Activated CD4-positive, alpha-beta memory T cell treated with anti-CD3 and anti-CD28 coated beads for 36 hours (primary cell): ENCODE measurements around the gene FAM234B. TPM values are rescaled to one million over a fixed set of nuclear protein-coding genes. Genes with fewer than 3 reads are reported as not detected.

Experiments
- CTCF ChIA-PET: fragments of 350-600 bp; sonication (Branson Sonifier 250); formaldehyde crosslinking; loops from one replicate; lab custom pipeline; 2021; ENCODE audit warnings: antibody characterized with exemption, inconsistent platforms; lab: Charles Lee
- POLR2A ChIA-PET: fragments of 350-600 bp; sonication (Branson Sonifier 250); formaldehyde crosslinking; loops from one replicate; lab custom pipeline; 2021; ENCODE audit warnings: antibody characterized with exemption; lab: Charles Lee
- DNase-seq: peaks from one replicate; pipeline ENCODE4 v3.0.0-alpha.2; 2020
- H3K27ac Mint-ChIP-seq: one replicate; pipeline ENCODE4 v1.8.0; 2021; ENCODE audit warnings: mixed read lengths
- H3K27me3 Mint-ChIP-seq: one replicate; pipeline ENCODE4 v1.8.0; 2021; ENCODE audit warnings: mixed read lengths
- H3K36me3 Mint-ChIP-seq: one replicate; pipeline ENCODE4 v1.8.0; 2021; ENCODE audit warnings: mixed read lengths
- H3K4me1 Mint-ChIP-seq: one replicate; pipeline ENCODE4 v1.8.0; 2021; ENCODE audit warnings: low read depth, mixed read lengths
- H3K4me3 Mint-ChIP-seq: one replicate; pipeline ENCODE4 v1.8.0; 2021; ENCODE audit warnings: mild to moderate bottlenecking, mixed read lengths
- H3K9me3 Mint-ChIP-seq: one replicate; pipeline ENCODE4 v1.8.0; 2021; ENCODE audit warnings: mixed read lengths
- intact Hi-C: fragments of 100-400 bp; cut with micrococcal nuclease; formaldehyde crosslinking; loops from one replicate; pipeline ENCODE4 v1.15.1; 2023
- total RNA-seq, 2 experiments: library from RNA; stranded (reverse); gene quantifications; one replicate each; pipeline ENCODE4 v1.2.3, GENCODE V29; 2021

FAM234B gene, protein sequence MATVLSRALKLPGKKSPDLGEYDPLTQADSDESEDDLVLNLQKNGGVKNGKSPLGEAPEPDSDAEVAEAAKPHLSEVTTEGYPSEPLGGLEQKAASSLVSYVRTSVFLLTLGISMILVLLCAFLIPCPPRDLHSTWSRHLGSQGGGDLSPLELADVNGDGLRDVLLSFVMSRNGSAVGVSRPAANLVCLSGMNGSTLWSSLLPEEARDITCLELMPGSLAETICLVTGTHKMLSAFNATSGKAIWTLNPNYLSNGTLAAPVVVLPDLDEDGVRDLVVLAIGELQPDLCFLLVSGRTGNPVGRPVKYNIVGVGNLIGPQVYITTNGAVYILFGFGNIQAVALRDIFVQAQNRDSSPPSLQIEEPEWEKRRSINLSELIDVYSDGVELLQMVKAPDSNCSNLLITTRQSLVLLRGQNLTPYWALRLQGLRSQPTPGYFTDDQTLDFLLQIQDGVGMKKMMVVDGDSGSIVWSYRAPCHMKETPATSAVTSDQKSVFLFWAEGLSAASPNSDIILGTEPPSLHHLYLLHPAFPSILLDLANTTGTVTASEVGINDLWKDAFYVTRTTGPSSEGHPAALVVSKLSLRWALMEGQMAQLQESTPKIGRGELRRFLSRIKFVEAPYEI
- 1 to 10 TPM; 6.8 TPM for total RNA-seq

DNA sequence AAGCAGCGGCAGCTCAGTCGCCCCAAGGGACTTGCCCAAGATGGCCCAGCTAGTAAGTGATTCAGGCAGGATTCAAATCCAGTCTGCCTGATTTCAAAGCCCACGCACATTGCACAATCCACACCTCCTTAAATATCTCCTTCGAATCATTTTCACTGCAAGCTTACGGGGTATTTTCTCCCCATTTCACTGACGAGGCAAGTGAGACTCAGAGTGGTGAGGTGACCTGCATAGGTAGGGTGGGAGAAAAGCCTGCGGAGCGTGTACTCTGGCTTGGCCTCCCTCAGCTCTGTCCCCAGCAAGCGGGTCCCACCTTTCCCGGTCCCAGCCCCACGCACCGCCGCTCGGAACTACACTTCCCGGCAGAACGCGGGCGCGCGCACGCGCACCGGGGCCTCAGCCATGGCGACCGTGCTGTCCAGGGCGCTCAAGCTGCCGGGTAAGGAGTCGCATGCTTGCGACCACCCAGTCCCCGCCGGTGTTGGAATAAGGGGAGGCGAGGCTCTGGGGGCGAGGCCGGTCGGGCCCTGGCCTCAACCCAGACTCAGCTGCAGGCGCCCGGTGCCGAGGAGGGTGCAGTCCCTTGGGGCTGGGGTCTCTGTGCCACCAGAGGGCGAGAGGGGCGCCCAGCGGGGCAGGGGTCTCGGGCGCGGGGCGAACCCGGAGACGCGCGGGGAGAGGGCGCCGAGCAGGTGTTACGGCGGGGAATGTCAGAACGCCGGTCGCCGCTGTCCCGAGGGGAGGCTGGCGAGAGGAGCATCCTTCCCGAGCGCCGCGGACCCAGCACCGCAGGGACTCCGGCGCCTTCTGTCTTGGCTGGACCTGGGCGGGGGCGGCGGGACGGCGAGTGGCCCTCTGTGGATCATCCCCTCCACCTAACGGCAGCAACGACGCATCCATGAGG, at the start of gene FAM234B:
Gene FAM234B (plus strand): TSS at position 380 of the 904 bp plus-strand sequence. CDS start 23 bp downstream, at position 403.
- peaks cover 3% of the 10 kb centered on the region for H3K27me3 Mint-ChIP-seq
- peaks cover 25% of the 10 kb centered on the region for H3K4me1 Mint-ChIP-seq
- intact Hi-C loops = no loop called here
- H3K36me3 Mint-ChIP-seq = peaks cover 3% of the 10 kb centered on the region
- CTCF ChIA-PET = interaction anchor here (0.6 to 5.6 kb wide), 8 partner anchors 9 to 1123 kb away, joined by 3 to 32 read pairs (median 4); no protein-coding TSS in a partner anchor
- DNase-seq = peak; percentile 78
- no peak within 1 kb of the TSS for H3K27ac Mint-ChIP-seq
- peaks cover 4% of the 10 kb centered on the region for H3K9me3 Mint-ChIP-seq
- H3K4me3 Mint-ChIP-seq = peak within 1 kb of the TSS; percentile 80
- POLR2A ChIA-PET = interaction anchor here (0.7 to 1.6 kb wide), 3 partner anchors 57 to 166 kb away, joined by 3 to 4 read pairs (median 3); no protein-coding TSS in a partner anchor

DNA sequence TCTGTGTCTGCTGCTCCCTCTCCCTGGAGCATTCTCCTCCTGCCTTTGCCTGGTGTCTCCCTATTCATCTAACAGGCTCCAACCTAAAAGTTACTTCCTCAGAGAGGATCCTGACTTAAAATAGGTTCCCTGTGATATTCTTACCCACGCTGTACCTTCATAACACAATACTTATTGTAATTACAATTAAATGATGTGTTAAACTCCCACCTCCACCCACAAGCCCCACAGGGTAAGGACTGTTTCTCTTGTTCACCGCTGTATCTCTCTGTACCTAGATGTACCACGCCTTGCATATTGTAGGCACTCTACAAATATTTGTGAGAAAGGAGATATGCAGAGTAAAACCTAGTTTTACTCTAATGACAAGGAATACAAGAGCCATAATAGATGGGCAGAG, 49.1 kb upstream of the FAM234B start:
- no peaks in the 10 kb centered on the region for H3K27me3 Mint-ChIP-seq
- CTCF ChIA-PET = interaction anchor here (1.1 to 2.2 kb wide), 2 partner anchors 79 to 158 kb away, joined by 3 to 6 read pairs; no protein-coding TSS in a partner anchor
- DNase-seq = no peak
- intact Hi-C loops = no loop called here
- H3K9me3 Mint-ChIP-seq = no peaks in the 10 kb centered on the region
- no peak overlapping the region for H3K27ac Mint-ChIP-seq
- POLR2A ChIA-PET = no interaction called here
- no peak overlapping the region for H3K4me3 Mint-ChIP-seq
- peaks cover 21% of the 10 kb centered on the region for H3K4me1 Mint-ChIP-seq
- no peaks in the 10 kb centered on the region for H3K36me3 Mint-ChIP-seq

DNA sequence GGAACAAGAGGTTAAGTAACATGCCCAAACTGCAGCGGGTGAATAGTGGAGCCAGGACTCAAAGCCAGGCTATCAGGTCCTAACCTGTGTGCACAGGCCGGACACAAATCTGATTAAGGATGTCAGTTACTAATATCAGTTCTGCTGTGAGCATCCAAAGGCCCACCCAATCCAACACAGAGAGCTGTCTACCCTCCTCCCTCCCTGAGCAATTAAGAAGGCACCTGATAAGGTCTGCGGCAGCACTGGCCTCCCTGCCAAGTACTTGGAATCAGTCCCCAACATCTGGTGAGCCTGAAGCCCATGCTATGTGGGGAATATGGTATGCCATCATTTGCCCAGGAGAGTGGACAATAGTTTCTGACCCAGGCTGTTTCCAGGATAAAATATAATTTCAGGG, 48.0 kb upstream of the FAM234B start:
- Mint-ChIP-seq H3K27me3 (no peaks in the 10 kb centered on the region), H3K4me3 (no peak overlapping the region), H3K36me3 (no peaks in the 10 kb centered on the region), H3K9me3 (no peaks in the 10 kb centered on the region), H3K4me1 (peaks cover 25% of the 10 kb centered on the region), H3K27ac (no peak overlapping the region)
- DNase-seq = no peak
- ChIA-PET POLR2A (no interaction called here), CTCF (interaction anchor here (1.1 to 2.3 kb wide), 3 partner anchors 12 to 215 kb away, joined by 3 to 8 read pairs (median 3); no protein-coding TSS in a partner anchor)
- intact Hi-C loops = no loop called here

DNA sequence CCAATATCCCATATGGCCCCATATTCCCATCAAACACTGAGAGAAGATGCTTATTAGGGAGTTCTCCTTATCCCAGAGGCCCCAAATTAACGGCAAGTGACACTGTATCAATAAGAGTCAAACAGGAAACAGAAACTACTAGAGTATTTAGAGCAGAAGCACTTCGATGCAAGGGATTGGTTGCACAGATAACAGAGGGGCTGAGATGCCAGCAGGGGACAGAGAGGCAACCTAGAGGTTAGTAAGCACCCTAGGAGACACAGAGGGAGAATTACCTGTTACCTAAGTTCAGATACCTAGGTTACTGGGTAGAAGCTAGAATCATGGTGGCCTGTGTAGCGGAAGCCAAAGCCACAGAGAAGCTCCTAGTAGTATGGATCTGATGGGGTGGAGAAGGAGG, 47.0 kb upstream of the FAM234B start:
- no peaks in the 10 kb centered on the region for H3K36me3 Mint-ChIP-seq
- H3K27me3 Mint-ChIP-seq = peaks cover 5% of the 10 kb centered on the region
- no peaks in the 10 kb centered on the region for H3K9me3 Mint-ChIP-seq
- intact Hi-C loops = no loop called here
- H3K4me3 Mint-ChIP-seq = no peak overlapping the region
- no peak overlapping the region for H3K27ac Mint-ChIP-seq
- DNase-seq = no peak
- H3K4me1 Mint-ChIP-seq = peaks cover 30% of the 10 kb centered on the region
- ChIA-PET POLR2A (no interaction called here), CTCF (interaction anchor here (0.7 to 2.3 kb wide), 4 partner anchors 10 to 214 kb away, joined by 3 to 8 read pairs (median 5); no protein-coding TSS in a partner anchor)

DNA sequence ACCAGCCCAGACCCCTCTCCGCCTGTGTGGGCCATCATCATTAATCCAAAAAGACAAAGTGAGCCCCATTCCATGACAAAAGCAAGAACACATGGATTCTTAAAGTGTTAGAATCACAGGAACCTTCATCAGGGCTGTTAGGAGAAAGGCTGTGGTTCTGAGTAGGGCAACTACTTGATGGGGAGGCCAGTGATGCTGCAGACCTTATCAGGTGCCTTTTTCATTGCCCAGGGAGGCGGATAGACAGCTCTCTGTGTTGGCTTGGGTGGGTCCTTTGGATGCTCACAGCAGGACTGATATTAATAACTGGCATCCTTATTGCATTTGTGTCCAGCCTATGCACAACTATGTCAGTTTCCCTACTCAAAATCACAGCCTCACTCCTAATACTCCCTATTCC, 46.4 kb upstream of the FAM234B start:
- DNase-seq = no peak
- Mint-ChIP-seq H3K4me3 (no peak overlapping the region), H3K9me3 (no peaks in the 10 kb centered on the region), H3K36me3 (no peaks in the 10 kb centered on the region), H3K27me3 (peaks cover 6% of the 10 kb centered on the region), H3K27ac (no peak overlapping the region), H3K4me1 (peaks cover 28% of the 10 kb centered on the region)
- ChIA-PET POLR2A (no interaction called here), CTCF (interaction anchor here (1.6 to 2.3 kb wide), 3 partner anchors 82 to 258 kb away, joined by 4 to 8 read pairs (median 7); no protein-coding TSS in a partner anchor)
- intact Hi-C loops = no loop called here

DNA sequence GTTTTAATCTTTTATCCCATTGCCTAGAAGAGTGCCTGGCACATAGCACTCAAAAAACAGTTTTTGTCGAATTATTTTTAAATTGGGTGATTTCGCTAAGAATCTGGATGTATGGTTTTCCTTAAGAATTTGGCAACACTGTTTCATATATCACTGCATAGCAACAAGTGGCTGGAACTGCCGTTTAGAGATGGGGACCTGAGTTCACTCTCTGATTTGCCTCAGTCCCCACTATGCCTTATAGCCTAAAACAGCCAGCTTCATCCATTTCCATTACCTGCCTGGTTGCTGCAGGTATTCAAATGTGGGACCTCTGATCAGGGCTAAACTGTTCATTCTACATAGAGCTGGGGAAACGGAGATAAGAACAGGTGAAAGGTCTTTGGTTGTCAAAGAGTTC, 45.9 kb upstream of the FAM234B start:
- peaks cover 6% of the 10 kb centered on the region for H3K27me3 Mint-ChIP-seq
- intact Hi-C loops = no loop called here
- no peaks in the 10 kb centered on the region for H3K9me3 Mint-ChIP-seq
- H3K4me1 Mint-ChIP-seq = peaks cover 25% of the 10 kb centered on the region
- no peak overlapping the region for H3K4me3 Mint-ChIP-seq
- POLR2A ChIA-PET = no interaction called here
- CTCF ChIA-PET = interaction anchor here (1.6 to 2.3 kb wide), 3 partner anchors 82 to 258 kb away, joined by 4 to 8 read pairs (median 7); no protein-coding TSS in a partner anchor
- DNase-seq = no peak
- no peaks in the 10 kb centered on the region for H3K36me3 Mint-ChIP-seq
- no peak overlapping the region for H3K27ac Mint-ChIP-seq

DNA sequence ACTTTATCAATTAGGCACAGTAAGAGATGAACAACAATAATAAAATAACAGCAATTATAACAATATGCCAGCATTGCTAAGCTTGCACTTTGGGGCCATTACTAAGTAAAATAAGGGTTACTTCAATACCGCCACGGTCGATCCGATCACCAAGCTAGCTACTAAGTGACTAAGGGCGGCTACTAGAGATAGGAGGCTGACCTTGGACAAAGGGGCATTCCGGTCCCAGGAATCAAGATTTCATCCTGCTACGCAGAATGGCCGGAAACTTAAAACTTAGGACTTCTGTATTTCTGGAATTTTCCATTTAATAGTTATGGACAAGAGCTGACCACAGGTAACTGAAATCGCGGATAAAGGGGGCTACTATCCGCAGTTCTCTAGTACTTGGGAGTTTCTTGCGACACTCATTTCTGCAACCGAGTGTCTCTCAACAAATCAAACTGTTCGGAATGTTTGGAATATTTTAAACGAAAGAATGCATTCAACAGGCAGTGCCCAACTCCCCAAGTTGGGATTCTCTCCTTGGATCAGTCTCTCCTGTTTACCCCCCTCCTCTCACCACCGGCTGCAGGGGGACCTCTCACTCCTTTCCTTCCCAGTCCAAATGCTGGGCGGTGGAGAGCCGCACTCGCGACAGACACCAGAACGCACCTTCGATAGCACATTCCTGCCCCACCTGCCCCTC, 44.8 kb upstream of the FAM234B start:
- Mint-ChIP-seq H3K36me3 (no peaks in the 10 kb centered on the region), H3K4me1 (peaks cover 25% of the 10 kb centered on the region), H3K9me3 (no peaks in the 10 kb centered on the region), H3K27ac (no peak overlapping the region), H3K27me3 (peaks cover 6% of the 10 kb centered on the region), H3K4me3 (peak overlapping the region; percentile 82)
- intact Hi-C loops = no loop called here
- no peak for DNase-seq
- POLR2A ChIA-PET = interaction anchor here (0.6 kb wide), 1 partner anchor 101 kb away, joined by 3 read pairs; no protein-coding TSS in a partner anchor
- CTCF ChIA-PET = interaction anchor here (1.6 kb wide), 1 partner anchor 256 kb away, joined by 4 read pairs; no protein-coding TSS in a partner anchor

DNA sequence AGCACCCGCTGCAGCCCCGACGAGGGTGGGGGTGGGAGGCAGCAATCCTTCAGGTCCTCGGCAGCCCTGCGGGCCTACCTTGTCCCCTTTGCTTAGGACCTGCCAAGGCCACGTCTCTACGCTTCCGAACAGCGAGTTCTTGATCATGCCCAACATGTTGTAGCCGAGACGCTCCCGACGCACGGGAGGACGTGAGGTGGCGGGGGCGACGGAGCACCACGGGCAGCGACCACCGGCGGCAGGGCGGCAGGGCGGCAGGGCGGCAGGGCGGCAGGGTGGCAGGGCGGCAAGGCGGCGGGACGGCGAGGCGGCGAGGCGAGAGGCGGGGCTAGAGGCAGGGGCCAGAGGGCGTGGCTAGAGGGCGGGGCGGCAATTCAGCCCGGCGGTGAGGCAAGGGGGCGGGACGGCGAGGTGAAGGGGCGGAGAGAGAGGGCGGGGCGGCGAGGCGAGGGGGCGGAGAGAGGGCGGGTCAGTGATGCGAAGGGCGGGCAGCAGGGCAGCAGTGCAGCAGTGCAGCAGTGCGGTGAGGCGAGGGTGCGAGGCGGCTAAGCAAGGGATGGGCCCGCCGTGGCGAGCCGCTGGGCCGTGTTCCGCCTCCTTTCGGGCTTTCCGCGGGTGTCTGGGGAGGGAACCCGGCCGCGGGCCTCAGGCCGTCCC, 44.1 kb upstream of the FAM234B start, which contains the start of gene HEBP1:
Gene HEBP1 (minus strand): TSS at position 307 of the 657 bp plus-strand sequence. CDS start 151 bp downstream, at position 156.
- H3K9me3 Mint-ChIP-seq = no peaks in the 10 kb centered on the region
- peak; percentile 97 for DNase-seq
- intact Hi-C loops = loop anchor here (1.0 to 5.0 kb wide), 10 partner anchors 47 to 1367 kb away; partner anchors contain the start of genes ATF7IP, DDX47, DUSP16 and EMP1
- no peaks in the 10 kb centered on the region for H3K36me3 Mint-ChIP-seq
- peak within 1 kb of the TSS; percentile 53 for H3K27ac Mint-ChIP-seq
- H3K4me1 Mint-ChIP-seq = peaks cover 25% of the 10 kb centered on the region
- H3K27me3 Mint-ChIP-seq = peaks cover 6% of the 10 kb centered on the region
- CTCF ChIA-PET = interaction anchor here (3.3 kb wide), 1 partner anchor 211 kb away, joined by 18 read pairs; no protein-coding TSS in a partner anchor
- POLR2A ChIA-PET = no interaction called here
- peak within 1 kb of the TSS; percentile 82 for H3K4me3 Mint-ChIP-seq

DNA sequence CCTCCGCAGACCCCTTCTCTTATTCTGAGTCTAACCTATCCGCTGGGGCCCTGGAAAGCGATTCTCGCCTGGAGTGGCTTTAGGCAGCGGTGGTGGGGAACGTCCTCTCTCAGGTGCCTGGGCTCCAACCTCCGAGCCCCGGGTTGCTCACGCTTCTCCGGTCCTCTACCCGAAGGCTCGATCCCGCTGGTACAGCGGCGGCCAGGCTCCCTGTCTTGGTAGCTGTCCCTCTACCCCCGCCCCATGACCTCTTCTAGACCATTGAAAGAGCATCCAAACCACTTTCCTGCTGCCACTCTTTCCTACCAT, 43.6 kb upstream of the FAM234B start:
- intact Hi-C loops = loop anchor here (1.0 to 5.0 kb wide), 10 partner anchors 47 to 1367 kb away; partner anchors contain the start of genes ATF7IP, DDX47, DUSP16 and EMP1
- H3K4me3 Mint-ChIP-seq = peak overlapping the region; percentile 82
- DNase-seq = no peak
- H3K4me1 Mint-ChIP-seq = peaks cover 25% of the 10 kb centered on the region
- peak overlapping the region; percentile 53 for H3K27ac Mint-ChIP-seq
- ChIA-PET POLR2A (no interaction called here), CTCF (interaction anchor here (3.3 kb wide), 1 partner anchor 211 kb away, joined by 18 read pairs; no protein-coding TSS in a partner anchor)
- H3K9me3 Mint-ChIP-seq = no peaks in the 10 kb centered on the region
- H3K36me3 Mint-ChIP-seq = no peaks in the 10 kb centered on the region
- H3K27me3 Mint-ChIP-seq = peaks cover 6% of the 10 kb centered on the region
